IPS DF 19.7 (cell line): ENCODE results near the gene ADRA2A.

ENCODE experiments used
- DNase-seq: peaks from one replicate; pipeline ENCODE4 v3.0.0-alpha.2; 2013; ENCODE audit warnings: low read depth, low spot score

Gene ADRA2A

DNA sequence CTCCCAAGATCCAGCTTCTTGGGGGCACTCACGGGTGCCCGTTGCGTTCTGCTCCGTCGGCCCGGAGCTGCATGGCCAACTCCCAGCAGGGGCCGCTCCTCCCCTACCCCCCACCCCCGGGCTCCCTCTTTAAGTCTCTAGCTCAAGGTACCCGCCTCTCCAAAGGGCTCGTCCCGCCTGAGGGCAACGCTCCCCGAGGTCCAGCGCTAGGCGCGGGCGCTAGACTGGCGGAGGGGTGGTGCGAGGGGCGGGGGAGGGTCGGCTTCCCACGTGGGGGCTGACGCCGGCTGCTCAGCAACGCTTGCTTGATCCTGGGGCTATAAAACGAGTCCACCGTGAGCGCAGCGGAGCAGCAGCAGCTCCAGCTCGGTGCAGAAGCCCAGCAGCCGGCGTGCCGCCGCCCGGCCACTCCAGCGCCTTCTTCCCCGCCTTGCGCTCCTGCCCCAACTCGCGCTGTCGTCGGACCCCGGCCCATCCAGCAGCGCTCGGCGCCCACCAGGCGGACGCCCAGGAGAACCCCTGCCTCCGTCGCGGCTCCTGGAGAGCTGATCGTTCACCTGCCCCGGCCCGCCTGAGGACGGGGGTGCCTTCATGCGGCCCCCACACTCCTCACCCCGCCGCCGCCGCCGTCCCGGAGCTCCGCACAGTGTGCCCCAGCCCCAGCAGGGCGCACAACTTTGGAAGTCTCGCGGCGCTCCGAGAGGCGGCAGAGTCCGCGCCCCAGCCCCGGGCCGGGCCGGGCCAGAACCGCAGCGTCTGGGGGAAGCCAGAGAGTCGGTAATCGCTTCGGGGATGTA lies at the start of gene ADRA2A:
Gene ADRA2A (plus strand): TSS at position 348 of the 797 bp plus-strand sequence. CDS start 968 bp downstream, outside the sequence.
- DNase-seq, result peak; percentile 57

DNA sequence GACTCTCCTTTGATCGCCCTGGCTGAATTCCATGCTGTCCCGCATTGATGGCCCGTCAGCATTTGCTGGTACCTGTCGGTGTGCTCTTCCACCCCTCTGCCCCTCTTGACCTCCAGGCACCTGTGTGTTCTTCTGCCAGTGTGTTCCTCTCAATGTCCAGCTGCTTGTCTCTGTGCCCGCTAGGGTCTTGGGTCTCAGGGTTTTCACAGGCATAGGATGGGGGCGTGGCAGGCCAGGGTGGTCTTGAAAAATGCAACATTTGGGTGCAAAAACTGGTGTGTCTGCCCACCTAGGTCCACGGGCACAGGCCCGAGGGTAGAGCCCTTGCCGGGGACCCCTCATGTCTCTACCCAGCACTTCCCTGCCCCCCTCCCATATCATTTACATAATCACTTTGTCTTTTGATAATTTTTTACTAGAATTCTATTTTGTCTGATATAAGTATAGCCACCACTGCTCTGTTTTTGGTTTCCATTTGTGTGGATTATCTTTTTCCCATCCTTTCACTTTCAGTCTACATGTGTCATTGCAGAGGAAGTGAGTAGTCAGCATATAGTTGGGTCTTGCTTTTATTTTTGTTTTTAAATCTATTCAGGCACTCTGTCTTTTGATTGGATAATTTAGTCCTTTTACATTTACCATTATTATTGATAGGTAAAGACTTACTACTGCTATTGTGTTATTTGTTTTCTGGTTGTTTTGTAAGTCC lies 46.6 kb upstream of the ADRA2A start:
- no peak for DNase-seq

DNA sequence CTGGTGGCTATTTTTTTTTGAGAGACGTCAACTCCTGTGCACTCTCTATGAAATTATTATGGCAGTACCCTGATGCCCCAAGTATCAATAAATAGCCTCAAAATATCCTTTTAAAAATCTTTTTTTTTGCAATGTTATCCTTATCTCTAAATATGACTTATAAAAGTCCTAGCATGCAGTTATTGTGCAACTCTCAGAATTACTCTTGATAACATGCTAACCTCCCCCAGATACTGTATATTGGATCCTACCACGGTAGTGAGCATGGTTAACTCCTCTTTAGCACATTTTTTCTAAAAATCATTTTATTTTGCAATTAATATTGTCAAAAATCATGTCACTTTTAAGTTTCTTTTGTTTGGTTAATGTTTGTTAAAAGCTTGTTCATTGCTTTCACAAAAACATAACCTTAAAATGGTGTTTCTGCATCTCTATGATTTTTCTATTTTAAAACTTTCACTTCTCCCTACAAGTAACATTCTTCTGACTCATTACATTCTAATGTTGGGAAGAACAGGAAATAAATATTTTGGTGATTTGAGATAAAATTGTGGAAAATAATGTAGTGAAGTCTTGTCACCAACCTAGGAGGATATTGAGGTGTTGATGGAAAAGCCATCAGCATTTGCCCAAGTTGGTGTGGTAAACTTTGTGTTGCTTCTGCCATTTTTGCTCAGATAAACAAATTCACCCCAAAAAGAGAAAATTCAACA lies 42.1 kb upstream of the ADRA2A start:
- DNase-seq, result no peak

DNA sequence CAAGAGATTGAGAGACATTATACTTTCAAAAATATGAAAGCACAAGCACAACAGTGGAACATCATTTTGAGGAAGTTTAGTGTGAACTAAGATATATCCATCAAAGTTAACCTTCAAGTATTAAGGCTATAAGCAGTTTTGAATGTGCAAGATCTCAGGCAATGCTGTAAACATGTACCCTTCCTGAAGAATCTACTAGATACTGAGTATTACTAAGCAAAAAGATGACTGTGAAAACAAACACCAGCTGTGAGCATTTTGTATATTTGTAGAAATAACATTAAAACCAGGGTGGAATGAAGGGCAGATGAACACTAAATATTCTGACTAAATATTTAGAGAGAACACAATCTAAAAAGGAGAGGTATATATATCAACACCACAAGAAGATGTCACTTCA lies 41.3 kb upstream of the ADRA2A start:
- no peak for DNase-seq

DNA sequence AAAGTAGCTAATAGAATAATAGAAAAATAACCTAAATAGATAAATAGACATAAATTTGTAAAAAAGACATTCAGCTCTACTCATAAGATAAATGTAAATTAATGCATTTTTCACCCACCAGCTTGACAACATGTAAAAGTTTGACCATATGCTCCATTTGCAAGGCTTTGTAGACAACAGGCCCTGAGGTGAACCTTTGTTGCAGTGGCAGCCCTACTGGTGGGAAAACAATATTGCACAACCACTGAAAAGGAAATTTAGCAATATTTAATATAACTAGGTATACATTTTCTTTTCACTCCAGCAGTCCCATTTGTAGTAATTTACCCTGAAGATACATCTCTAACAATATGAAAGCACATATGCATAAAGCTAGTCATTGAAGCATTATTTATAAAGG lies 39.0 kb upstream of the ADRA2A start:
- no peak for DNase-seq

DNA sequence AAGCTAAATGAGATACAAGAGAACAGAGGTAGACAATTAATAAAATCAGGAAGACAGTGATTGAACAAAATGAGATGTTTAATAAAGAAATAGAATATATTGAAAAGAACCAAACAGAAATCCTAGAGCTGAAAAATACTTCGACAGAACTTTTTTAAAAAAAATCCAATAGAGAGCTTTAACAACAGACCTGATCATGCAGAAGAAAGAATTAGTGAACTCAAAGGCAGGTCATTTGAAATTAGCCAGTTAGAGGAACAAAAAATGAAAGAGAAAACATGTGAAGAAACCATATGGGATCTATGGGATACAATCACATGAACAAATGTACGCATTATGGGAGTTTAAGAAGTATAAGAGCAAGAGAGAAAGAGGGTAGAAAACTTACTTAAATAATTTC lies 37.3 kb upstream of the ADRA2A start:
- no peak for DNase-seq

DNA sequence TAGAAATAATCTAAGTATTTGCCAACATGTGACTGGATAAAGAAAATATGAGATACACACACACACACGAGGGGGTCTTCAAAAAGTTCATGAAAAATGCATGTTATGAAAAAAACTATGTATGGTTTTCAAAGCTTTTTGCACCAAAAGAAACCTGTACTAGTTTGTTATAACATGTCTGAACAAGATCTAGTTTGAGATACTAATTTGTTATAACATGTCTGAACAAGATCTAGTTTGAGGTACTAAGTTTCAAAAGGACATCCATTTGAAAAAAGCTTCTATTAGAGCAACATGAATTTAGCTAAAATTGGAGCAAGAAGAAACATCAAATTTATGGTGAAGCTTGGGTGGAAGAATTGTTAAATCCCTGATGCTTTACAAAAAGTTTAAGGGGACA lies 19.8 kb upstream of the ADRA2A start:
- no peak for DNase-seq

DNA sequence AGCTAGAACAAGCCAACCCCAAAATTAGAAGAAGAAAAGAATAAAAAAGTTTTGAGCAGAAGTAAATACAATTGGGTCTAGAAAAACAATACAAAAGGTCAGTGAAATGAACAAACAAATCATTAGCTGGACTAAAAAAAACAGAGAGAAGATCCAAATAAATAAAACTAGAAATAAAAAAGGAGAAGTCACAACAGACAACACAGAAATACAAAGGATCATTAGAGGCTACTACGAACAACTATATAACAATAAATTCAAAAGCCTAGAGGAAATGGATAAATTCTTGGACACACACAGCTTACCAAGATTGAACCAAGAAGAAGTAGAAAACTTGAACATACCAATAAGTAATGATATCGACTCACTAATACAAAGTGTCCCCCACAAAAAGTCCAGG lies 13.4 kb upstream of the ADRA2A start:
- no peak for DNase-seq

DNA sequence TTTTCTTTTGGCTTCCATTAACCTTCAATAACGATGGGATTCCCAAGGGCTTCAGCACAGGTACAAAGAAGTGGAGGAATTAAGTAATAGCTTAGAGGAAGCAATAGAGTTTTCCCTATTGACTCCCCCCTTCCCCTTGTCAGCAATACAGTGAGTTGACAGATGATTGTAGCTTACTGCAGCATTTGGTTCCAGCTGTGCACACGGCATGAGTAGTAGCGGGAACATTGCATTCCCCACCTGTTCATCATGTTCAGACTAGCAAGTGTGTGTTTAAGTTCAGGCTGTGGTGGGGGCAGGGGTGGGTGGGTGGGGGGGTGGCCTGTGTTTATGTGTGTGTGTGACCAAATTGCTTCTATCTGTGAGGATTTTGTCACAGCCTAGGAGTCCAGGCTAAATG lies 4.6 kb upstream of the ADRA2A start:
- DNase-seq, result no peak

DNA sequence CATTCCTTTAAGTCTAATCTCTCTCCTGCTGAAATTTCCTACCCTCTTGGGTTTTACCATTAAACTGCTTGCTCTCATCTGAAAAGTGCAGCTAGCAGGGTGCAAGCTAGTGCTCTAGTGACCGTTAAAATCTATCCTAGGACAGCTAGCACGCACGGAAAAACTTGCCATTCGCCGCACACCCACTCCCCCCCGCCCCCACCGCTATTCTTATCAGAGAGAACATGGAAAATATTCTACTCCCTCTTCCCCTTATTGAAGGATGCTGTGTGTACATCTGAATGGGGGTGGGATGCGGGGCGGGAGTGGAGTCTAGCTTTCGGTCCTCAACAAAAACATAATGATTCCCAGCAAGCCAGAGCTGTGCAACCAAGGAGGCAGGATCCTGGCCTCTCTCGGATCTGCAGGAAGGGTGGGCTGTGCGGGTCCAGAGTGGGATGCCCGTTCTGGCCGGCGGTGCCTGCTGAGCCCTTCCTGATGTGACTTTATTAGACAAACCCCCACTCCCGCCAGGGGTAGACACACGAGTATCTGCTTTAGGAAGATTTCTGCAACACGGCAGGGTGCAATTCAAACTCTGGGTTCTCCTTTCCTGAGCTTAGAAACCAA lies 1.1 kb upstream of the ADRA2A start:
- no peak for DNase-seq

DNA sequence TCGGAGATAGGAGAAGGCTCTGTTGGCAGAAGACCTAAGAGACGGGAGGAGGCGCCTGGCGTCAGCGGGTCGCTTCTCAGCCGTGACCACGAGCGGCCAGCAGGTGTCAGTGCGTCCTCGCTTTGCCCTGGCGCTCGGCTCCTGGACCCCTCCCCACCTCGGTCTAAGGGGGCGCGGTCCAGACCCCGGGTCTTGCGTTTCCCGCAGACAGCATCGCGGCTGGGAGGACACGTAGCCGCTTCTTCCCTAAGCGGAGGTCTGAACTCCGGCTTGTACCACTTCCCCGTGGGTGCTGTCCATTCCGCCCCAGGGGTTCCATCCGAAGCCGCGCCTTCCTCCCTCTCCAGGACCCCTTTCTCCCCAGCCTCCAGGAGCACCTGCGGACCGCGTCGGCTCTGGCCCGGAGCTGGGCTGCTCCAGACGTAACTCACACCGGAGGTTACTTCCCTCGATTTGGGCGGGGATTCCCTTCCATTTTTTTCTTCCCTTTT lies 593 bp upstream of the ADRA2A start:
- peak; percentile 42 for DNase-seq

DNA sequence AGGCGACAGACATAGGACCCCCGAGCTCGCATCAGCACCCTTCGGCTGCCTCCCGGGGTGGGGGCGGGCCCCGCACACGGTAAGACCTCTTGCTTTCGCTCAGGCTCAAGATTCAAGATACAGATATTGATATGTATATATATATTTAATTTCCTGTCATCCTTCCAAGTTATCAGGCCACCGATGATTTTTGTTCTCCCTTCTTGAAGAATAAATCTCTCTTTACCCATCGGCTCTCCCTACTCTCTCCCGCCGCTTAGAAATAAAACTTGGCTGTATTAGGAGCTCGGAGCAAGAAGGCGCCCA lies 603 bp downstream of the ADRA2A start:
- no peak for DNase-seq

DNA sequence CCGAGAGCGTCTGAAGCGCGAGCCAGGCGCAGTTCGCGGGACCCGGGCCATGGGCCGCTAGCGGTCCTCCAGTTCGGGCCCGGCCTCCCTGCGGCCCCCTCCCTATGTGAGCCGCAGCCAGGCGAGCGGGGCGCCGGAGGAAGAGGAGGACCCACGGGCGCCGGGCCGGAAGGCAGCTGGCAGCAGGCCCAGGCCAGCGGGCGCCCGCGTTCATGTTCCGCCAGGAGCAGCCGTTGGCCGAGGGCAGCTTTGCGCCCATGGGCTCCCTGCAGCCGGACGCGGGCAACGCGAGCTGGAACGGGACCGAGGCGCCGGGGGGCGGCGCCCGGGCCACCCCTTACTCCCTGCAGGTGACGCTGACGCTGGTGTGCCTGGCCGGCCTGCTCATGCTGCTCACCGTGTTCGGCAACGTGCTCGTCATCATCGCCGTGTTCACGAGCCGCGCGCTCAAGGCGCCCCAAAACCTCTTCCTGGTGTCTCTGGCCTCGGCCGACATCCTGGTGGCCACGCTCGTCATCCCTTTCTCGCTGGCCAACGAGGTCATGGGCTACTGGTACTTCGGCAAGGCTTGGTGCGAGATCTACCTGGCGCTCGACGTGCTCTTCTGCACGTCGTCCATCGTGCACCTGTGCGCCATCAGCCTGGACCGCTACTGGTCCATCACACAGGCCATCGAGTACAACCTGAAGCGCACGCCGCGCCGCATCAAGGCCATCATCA lies 1.1 kb downstream of the ADRA2A start:
- no peak for DNase-seq

DNA sequence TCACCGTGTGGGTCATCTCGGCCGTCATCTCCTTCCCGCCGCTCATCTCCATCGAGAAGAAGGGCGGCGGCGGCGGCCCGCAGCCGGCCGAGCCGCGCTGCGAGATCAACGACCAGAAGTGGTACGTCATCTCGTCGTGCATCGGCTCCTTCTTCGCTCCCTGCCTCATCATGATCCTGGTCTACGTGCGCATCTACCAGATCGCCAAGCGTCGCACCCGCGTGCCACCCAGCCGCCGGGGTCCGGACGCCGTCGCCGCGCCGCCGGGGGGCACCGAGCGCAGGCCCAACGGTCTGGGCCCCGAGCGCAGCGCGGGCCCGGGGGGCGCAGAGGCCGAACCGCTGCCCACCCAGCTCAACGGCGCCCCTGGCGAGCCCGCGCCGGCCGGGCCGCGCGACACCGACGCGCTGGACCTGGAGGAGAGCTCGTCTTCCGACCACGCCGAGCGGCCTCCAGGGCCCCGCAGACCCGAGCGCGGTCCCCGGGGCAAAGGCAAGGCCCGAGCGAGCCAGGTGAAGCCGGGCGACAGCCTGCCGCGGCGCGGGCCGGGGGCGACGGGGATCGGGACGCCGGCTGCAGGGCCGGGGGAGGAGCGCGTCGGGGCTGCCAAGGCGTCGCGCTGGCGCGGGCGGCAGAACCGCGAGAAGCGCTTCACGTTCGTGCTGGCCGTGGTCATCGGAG lies 1.8 kb downstream of the ADRA2A start:
- DNase-seq, result no peak

DNA sequence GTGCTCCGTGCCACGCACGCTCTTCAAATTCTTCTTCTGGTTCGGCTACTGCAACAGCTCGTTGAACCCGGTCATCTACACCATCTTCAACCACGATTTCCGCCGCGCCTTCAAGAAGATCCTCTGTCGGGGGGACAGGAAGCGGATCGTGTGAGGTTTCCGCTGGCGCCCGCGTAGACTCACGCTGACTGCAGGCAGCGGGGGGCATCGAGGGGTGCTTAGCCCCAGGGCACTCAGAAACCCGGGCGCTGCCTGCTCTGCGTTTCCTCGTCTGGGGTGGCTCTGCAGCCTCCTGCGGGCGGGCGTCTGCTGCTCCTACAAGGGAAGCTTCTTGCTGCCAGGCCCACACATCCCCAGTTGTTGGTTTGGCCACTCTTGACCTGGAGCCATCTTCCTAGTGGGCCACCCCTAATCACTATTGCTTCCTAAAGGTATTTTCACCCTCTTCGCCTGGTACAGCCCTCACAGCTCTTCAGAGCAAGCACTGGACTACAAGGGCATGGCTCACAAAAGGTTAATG lies 2.5 kb downstream of the ADRA2A start:
- DNase-seq, result no peak

DNA sequence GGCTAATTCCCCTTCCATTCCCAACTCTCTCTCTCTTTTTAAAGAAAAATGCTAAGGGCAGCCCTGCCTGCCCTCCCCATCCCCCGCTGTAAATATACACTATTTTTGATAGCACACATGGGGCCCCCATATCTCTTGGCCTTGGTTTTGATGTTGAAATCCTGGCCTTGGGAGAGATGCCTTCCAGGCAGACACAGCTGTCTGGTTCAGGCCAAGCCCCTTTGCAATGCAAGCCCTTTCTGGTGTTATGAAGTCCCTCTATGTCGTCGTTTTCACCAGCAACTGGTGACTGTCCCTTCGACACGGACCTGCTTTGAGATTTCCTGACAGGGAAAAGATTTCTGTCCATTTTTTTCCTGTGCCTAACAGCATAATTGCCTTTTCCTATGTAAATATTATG lies 3.0 kb downstream of the ADRA2A start:
- DNase-seq, result no peak

DNA sequence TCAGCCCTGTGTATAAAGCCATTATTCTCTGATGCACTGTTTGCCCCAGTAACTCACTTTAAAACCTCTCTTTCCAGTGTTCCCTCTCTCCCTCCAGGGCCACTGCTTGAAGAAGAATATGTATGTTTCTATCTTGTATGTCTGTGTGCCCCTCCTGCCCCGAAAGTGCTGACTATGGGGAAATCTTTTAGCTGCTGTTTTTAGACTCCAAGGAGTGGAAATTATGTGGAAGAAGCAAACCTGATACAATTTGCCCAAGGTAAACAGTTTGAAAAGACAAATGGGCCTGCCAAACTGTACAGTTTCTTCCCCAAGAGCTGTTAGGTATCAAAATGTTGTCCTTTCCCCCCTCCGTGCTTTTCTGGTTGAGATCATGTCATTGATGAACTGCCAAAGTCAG lies 3.4 kb downstream of the ADRA2A start:
- DNase-seq, result no peak

DNA sequence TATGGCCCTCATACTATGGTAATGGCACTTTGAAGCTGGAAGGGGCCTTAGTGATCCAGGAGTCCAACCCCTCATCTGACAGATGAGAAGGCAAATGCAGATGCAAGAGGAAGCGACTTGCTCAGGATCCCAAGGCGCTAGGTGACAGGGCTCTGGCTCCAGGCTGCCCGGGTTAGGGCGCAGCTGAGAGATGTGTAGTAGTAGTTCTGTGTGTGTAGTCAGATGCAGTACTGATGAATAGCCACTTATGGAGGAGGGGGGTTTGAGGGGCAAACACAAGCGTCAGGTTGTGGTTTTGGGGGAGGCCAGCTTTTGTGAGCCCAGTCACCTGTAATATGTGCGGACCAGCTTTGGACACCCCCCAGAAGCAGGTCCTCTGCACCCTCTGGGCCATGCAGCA lies 4.8 kb downstream of the ADRA2A start:
- DNase-seq, result no peak

DNA sequence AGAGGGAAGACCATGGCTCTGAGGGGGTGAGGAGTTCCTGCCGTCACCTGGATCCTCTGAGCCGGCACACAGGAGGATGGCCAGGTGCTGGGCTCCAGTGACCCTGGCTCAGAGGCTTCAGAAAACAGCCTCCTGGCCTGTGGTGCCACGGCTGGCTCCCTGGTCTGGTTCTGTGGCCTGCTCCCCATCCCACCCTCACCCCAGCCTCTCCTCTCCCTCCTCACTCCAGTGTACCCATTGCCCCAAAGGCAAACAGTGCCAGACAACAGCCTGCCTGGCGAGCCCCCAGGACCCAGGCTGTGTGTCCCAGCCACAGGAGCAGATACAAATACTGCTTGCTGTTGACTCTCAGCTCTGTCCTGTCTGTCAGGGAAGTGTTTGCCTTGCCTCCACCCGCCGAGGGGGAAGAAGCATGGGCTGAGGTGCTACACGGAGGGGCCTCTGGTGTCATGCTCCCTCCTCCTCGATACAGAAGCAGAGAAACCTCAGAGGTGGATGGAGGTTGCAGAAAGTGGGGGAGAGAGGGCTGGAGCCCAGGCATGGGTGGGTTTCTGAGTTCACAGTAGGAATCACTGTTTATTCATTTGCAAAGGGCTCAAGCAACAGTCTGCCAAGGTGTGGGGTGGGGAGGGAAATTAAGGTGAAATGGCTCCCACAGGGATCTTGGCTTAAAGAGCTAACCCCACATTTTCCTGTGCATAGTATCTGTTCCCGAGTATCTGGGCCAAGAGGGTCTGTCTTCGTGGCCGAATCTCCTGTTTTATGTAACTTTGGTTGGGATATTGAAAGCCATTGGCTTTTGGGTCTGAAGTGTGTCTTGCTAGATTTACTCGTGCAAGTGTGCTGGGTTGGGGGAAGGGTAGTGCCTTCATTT lies 5.5 kb downstream of the ADRA2A start:
- no peak for DNase-seq
